ENCODE measurements around the gene TUBA3E.
"Not testable (repeated sequence)": the region's sequence is repeated elsewhere in the genome, so short reads cannot be mapped to it uniquely, and the experiment has no call there.

DNA sequence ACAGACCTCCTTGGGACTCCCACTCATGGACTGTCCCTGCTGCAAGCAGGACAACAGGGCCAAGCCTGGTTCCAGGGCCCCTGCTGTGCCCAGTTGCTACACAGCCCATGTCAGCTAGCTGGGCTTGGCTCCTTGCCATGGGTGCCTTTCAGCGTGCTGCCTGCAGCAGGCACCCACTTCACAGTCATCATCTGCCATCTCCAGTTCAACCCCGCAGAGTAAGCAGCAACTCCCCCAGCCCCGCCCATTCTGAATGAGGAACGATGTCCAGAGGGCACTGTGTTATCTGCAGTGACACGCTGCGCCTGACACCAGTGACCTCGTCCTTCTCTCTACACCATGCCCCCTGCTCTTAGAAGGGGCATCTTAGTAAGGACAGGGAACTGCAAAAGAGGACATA lies 4.3 kb upstream of the TUBA3E start:
- TF ChIP-seq, protein P1, sequence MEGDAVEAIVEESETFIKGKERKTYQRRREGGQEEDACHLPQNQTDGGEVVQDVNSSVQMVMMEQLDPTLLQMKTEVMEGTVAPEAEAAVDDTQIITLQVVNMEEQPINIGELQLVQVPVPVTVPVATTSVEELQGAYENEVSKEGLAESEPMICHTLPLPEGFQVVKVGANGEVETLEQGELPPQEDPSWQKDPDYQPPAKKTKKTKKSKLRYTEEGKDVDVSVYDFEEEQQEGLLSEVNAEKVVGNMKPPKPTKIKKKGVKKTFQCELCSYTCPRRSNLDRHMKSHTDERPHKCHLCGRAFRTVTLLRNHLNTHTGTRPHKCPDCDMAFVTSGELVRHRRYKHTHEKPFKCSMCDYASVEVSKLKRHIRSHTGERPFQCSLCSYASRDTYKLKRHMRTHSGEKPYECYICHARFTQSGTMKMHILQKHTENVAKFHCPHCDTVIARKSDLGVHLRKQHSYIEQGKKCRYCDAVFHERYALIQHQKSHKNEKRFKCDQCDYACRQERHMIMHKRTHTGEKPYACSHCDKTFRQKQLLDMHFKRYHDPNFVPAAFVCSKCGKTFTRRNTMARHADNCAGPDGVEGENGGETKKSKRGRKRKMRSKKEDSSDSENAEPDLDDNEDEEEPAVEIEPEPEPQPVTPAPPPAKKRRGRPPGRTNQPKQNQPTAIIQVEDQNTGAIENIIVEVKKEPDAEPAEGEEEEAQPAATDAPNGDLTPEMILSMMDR (IDR thresholded peaks at IDR 0.05): not testable (repeated sequence)
- TF ChIP-seq POLR2AphosphoS5 (IDR thresholded peaks at IDR 0.05): not testable (repeated sequence)
